A204.1 (cell line): ENCODE measurements around the gene CTDSPL.

Experiments
- FAIRE-seq: peaks from 2 replicates; lab custom pipeline; 2012; peaks lifted over from hg19 to GRCh38; lab: Jason Lieb, UNC

The CTDSPL gene

GRCh38 chr3:38002940-38003339 is 141.3 kb downstream of the CTDSPL start:
- FAIRE-seq, result no peak

DNA sequence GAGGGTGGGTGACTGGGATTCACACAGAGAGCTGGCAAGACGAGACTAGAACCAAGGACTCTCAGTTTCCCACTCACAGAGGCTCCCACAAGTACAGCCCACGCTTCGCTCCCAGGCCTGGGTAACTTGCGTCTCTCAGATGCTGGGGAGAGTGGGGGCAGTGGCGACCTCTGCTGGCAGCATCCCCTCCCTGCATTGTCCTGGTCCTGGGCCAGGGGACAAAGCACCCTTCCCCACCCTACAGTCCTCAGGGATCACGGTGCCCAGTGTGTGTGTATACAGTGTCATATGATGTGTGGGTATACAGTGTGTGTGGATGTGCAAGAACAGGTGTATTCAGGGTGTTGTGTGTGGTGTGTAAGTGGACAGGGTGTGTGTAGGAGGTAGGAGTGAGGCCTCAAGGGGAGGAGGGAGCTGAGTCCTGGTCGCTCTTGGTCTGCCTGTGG is 141.7 kb downstream of the CTDSPL start:
- FAIRE-seq, result no peak

DNA sequence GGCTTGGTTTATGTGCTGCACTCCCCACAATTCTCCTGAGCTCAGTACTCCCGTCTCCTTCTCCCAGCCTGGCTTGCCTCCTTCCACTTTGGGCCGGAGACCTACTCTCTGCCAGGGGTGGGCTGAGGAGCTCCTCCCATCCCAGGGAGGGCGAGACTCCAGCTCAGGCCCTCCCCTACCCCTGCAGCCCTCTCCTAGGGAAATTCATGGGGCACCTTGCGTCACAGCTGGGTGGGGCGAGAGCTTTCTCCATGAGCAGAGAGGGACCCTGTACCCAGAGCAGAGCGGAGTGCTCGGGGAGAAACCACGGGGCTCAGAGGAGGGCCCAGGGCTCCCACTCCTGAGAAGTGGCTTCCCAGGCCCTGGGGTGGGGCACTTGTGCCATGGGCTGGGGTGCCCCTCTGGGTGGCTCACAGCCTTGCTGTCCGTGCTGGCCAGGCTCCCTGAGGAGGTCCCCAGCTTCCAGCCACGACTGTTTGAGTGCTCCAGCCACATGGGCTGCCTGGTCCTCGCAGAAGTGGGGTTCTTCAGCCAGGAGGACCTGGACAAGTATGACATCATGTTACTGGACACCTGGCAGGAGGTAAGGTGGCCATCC is 142.2 kb downstream of the CTDSPL start:
- FAIRE-seq, result no peak

- no peak for FAIRE-seq
These were observed 142.9 kb downstream of the CTDSPL start for GRCh38 chr3:38004415-38005075.

DNA sequence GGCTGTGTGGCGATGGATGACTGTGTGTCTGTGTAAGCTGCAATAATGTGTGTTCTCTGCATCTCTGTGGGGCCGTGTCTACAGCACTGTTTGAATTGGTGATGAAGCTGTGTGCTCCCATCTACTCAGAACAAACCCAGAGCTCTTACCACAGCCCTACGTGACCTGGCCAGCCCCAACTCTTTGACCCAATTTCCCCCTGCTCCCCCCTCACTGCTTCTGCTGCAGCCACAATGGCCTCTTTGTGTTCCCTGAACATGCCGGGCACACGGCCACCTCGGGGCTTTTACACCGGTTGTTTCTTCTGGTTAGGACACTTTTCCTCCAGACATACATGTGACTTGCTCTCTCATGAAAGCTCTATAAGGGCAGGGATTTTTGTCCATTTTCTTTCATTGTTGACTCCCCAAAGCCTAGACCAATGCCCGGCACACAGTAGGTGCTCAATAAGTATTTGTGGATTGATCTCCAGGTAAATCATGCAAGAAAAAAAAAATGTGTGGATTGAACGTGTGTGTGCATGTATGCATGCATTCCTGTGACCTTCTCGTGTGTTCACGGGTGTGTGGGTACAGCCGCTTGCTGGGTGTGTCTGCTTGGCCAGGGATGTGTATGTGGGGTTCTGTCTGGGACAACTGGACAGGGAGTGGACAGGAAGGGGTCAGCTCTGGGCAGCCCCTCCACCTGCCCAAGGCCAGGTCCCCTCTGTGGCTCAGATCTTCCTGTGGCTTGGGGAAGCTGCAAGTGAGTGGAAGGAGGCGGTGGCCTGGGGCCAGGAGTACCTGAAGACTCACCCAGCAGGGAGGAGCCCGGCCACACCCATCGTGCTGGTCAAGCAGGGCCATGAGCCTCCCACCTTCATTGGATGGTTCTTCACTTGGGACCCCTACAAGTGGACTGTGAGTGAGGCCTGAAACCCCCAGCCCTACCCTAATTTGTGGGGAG is 143.7 kb downstream of the CTDSPL start:
- no peak for FAIRE-seq

- FAIRE-seq, result no peak
These were observed 144.4 kb downstream of the CTDSPL start for GRCh38 chr3:38006031-38006430.

DNA sequence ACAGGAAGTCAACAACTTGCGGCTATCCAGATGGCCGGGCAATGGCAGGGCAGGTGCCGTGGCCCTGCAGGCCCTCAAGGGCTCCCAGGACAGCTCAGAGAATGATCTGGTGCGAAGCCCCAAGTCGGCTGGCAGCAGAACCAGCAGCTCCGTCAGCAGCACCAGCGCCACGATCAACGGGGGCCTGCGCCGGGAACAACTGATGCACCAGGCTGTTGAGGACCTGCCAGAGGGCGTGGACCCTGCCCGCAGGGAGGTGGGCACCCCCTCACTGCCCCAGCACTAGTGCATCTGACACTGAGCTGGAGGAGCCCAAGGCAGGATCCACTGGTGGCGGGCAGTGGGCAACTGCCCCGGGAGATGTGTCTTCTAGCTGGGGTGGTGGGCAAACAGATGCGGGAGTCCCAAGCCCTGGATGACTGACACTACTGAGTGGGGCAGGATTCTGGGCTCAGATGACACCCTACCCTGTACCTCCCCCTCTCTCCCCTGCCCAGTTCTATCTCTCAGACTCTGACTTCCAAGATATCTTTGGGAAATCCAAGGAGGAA is 144.8 kb downstream of the CTDSPL start:
- no peak for FAIRE-seq

DNA sequence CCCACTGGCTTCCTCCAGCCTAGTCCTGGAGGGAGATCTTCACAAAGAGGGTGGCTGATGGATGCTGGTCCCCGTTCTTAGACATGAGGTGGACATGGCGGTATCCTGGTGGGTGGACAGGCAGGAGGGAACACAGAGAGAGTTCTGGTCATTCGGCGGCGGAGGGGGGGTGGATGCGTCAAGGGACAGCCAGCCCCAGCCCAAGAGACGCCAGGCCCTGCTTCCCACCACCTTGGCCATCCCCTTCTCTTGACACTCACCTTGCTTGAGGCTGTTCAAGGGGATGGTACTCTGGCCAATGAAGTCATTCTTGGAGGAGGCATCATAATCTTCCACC is 146.0 kb downstream of the CTDSPL start:
- no peak for FAIRE-seq

DNA sequence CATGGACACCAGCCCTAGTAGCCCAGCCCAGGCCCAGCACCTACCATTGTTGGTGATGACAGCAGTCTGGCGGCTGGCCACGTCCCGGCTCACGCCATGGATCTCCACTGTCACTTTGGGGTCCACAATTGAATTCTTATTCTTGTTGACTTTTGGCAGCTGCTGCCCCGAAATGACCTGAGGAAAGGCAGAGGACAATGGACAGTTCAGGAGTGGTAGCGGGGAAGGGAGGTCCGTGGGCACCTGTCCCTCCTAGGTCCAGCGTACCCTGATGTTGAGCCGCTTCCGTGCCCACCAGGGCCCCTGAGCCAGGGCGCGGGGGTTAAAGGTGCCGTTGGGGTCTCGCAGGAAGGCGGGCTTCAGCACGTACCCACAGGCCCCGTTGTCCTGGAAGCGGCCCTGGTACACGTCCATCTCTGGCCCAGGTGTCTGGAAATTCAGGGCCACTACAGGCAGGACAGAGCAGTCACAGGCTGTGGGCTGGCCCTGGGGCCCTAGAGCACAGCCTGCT is 146.6 kb downstream of the CTDSPL start:
- FAIRE-seq, result no peak

- FAIRE-seq, result no peak
These were observed 147.4 kb downstream of the CTDSPL start for GRCh38 chr3:38008971-38009580.

- no peak for FAIRE-seq
These were observed 148.3 kb downstream of the CTDSPL start for GRCh38 chr3:38009807-38010591.

GRCh38 chr3:38011111-38011510 is 149.4 kb downstream of the CTDSPL start:
- FAIRE-seq, result no peak

DNA sequence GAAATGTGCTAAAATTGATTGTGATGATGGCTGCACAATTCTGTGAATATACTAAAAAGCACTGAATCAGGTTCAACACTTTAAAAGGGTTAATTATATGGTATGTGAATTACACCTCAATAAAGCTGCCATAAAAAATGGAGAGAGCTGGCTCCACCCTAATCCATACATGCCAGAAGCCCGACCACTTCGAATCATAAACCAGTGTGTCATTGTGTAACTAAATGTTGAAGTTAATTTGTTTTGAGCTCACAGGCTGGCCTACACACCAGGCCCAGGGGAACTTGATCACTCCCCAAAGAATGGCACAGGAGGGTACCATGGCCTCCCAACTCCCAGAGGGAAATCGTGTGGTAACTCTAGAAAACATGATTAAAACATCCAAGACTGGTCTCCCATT is 153.8 kb downstream of the CTDSPL start:
- no peak for FAIRE-seq

DNA sequence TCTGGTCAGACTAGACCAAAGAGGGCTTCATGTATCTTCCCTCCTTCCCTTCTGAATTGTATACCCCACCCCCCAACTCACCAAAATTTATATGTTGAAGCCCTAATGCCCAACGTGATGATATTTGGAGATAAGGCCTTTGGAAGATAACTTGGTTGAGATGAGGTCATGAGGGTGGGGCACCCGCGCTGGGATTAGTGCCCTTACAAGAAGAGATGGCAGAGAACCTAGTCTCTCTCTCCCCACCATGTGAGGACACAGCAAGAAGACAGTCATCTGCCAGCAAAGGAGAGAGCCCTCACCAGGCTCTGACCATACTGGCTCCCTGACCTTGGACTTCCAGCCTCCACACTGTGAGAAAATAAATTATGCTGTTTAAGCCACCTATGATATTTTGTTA is 154.3 kb downstream of the CTDSPL start:
- FAIRE-seq, result no peak

- FAIRE-seq, result no peak
These were observed 154.7 kb downstream of the CTDSPL start for GRCh38 chr3:38016410-38016809.

DNA sequence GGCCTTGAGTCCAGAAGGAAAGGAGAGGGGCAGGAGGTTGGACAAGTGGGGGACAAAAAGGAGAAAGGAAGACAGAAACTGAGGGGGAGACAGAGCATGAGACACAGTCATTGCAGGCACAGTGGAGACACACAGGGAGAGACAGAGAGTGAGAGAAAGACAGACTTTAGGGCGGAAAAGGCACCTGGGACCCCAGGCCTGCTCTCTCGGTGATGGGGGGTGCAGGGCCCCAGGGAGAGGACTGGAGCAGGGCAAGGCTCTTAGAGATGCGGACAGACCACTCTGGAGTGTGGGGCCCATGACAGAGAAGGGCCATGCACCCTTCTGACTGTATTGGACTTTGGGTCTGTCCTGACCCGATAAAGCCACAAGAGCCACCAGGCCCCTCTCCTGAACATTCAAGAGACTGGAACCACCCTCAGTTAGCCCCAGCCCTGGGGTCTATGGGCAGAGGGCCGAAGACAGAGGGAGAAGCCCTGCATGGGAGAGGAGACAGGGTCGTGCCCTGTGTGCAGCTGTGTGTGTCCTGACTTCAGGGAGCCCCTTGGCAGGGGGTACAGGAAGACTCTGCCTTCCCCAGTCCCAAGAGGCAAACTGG is 155.3 kb downstream of the CTDSPL start:
- no peak for FAIRE-seq

GRCh38 chr3:38017445-38018295 is 156.0 kb downstream of the CTDSPL start:
- no peak for FAIRE-seq

- no peak for FAIRE-seq
These were observed 156.9 kb downstream of the CTDSPL start for GRCh38 chr3:38018296-38019266.
